Femur (tissue), 1 donor: ENCODE results near the gene GUSB.
"Not testable (repeated sequence)": the region's sequence is repeated elsewhere in the genome, so short reads cannot be mapped to it uniquely, and the experiment has no call there.

ENCODE experiments used
- DNase-seq: peaks from one replicate; pipeline ENCODE4 v3.0.0-alpha.2; 2017

The GUSB gene

DNA sequence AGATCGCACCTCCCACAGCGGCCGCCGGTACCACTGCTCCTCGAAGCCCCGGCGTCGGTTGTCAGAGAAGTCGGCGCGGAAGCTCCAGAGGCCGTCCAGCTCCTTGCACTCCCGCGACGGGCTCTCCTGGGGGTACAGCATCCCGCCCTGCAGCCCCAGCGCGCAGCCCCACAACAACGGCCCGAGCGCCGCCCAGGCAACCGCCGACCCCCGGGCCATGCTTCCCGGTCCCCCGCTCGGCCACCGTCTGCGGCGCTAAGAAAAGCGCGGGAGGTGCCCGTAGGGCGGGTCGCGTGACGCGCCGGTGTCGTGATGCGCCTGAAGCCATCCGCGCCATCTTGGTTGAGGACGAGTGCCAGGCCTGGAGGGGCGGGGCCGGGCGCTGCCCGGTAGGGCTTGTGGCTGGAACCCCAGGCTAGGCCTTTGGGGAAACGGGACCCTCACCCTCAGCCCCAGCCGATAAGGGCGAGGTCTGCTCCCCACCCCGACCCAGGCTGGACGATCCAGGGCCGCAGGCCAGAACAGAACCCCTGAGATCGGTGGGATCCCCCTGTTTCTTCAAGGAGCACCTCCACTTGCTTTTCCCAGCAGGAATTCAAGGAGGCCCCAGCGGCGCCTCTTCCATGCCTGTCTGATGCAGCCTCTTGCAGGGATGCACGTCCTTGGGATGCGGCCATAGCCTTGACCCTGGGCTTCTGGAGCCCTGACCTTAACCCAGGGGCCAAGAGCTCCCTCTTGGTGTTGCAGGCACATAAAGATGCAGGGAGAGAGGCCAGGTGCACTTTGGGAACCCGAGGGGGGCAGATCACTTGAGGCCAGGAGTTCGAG, at the start of gene GUSB:
TSS of gene GUSB (minus strand) at position 249 of the 828 bp plus-strand sequence. CDS start at position 219, 30 bp downstream.
- peak; percentile 95 for DNase-seq

DNA sequence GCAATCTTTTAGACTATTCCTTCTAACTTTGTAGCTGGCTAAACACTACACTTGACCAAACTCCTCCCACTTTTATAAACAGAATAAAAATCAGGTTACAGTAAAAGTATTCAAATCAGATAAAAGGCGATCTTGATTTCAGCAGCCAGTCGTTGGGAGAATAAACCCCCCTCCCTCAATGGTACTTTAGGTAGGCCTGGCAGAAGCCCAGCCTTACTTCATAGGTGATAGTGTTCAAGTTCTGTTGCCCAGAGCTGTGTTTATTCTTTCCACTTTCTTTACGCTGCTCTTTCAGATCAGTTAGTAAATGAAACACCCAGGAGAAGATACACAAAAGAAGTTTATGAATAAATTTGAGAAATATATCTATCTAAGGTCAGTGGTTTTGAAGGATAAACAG, 46.3 kb upstream of the GUSB start:
- not testable (repeated sequence) for DNase-seq

DNA sequence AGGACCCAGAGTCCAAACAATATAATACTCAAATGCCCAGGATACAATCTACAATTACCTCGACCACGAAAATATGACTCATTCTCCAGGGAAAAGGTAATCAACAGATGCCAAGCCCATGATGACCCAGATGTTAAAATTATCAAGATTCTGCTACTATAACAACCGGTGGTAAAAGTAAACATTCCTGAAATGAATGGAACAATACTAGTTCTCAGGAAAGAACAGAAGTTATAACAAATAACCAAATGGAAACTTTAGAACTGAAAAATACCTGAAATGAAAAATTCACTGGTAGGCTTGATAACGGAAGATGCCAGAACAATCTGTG, 34.1 kb upstream of the GUSB start:
- DNase-seq, result no peak

- no peak for DNase-seq
Measured at GRCh38 chr7:66015440-66016130, 33.6 kb upstream of the GUSB start.

- DNase-seq, result peak; percentile 38
Measured at GRCh38 chr7:66013938-66014337, 31.9 kb upstream of the GUSB start.

GRCh38 chr7:66007232-66007631, 25.2 kb upstream of the GUSB start:
- no peak for DNase-seq

DNA sequence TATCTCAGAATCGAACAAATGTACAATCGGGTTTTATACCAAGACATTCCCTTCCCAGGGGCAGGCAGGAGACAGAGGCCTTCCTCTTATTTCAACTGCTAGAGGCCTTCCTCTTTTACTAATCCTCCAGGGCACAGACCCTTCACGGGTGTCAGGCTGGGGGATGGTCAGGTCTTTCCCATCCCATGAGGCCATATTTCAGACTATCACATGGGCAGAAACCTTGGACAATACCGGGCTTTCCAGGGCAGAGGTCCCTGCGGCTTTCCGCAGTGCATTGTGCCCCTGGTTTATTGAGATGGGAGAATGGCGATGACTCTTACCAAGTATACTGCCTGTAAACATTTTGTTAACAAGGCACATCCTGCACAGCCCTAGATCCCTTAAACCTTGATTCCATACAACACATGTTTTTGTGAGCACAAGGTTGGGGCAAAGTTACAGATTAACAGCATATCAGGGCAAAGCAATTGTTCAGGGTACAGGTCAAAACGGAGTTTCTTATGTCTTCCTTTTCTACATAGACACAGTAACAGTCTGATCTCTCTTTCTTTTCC, 23.2 kb upstream of the GUSB start:
- DNase-seq, result not testable (repeated sequence)

DNA sequence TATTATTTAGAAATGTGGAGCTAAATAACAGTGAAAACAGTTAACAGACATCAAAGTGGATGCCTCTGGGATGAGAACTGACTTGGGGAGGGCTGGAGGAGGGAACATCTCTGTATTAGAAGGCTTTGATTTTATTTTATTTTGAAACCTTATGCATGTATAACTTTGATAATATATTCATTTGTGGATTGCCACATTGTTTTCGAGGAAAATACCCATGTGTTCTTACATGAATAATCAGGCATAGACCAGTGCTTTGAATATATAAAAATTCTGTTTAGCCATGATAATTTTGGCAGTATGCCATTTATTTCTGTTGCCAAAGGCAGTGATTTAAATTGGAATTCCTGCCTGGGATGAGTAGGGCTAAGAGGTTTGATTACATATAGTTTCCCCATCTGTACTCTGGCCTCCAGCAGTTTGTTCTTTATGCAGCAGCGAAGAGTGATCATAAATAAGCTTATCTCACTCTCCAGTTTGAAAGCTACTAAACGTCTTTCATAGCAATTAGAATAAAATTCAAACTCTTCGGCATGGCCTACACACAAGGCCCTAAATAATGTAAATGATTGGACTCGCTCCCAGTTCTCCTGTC, 18.9 kb upstream of the GUSB start:
- DNase-seq, result not testable (repeated sequence)

DNA sequence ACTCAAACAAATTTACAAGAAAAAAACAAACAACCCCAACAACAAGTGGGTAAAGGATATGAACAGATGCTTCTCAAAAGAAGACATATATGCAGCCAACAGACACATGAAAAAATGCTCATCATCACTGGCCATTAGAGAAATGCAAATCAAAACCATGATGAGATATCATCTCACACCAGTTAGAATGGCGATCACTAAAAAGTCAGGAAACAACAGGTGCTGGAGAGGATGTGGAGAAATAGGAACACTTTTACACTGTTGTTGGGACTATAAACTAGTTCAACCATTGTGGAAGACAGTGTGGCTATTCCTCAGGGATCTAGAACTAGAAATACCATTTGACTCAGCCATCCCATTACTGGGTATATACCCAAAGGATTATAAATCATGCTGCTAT, 13.0 kb upstream of the GUSB start:
- not testable (repeated sequence) for DNase-seq

- no peak for DNase-seq
Measured at GRCh38 chr7:65992526-65992925, 10.5 kb upstream of the GUSB start.

DNA sequence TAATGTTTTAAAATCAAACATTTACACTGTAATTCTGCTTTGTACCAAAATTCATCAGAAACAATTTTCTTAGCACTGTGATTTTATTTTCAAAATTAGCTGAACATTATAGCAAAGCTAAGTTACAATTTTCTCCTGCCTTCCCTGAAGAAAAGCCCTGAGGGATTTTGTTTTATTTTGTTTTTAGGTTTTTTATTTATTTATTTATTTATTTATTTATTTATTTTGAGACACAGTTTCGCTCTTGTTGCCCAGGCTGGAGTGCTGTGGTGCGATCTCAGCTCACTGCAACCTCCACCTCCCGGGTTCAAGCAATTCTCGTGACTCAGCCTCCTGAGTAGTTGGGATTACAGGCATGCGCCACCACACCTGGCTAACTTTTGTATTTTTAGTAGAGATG, 9.8 kb upstream of the GUSB start:
- not testable (repeated sequence) for DNase-seq

GRCh38 chr7:65989694-65990080, 7.7 kb upstream of the GUSB start:
- DNase-seq, result no peak

- not testable (repeated sequence) for DNase-seq
Measured at GRCh38 chr7:65988503-65988902, 6.5 kb upstream of the GUSB start.

DNA sequence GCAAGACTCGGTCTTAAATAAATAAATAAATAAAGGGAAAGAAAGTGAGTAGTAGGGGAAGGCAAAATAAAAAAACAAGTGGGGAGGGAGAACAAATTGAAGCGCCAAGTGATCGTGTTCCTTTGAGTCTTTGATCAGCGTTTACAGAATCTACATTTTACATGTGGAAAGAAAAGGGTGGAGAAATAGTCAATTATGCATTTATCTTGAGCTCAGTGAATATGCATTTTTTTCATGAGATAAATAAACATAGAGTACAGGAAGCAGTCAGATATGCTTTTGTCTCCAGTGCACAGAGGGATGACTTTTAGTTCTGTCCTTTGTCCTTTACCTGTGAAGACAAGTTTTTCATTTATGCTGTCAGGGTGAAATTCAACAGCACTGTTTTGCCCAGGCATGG, 6.1 kb upstream of the GUSB start:
- DNase-seq, result no peak

- DNase-seq, result no peak
Measured at GRCh38 chr7:65983965-65984658, 2.1 kb upstream of the GUSB start.

GRCh38 chr7:65980478-65981250, 1.3 kb downstream of the GUSB start:
- peak; percentile 75 for DNase-seq

- no peak for DNase-seq
Measured at GRCh38 chr7:65979583-65980477, 2.2 kb downstream of the GUSB start.

- no peak for DNase-seq
Measured at GRCh38 chr7:65978891-65979582, 3.0 kb downstream of the GUSB start.

DNA sequence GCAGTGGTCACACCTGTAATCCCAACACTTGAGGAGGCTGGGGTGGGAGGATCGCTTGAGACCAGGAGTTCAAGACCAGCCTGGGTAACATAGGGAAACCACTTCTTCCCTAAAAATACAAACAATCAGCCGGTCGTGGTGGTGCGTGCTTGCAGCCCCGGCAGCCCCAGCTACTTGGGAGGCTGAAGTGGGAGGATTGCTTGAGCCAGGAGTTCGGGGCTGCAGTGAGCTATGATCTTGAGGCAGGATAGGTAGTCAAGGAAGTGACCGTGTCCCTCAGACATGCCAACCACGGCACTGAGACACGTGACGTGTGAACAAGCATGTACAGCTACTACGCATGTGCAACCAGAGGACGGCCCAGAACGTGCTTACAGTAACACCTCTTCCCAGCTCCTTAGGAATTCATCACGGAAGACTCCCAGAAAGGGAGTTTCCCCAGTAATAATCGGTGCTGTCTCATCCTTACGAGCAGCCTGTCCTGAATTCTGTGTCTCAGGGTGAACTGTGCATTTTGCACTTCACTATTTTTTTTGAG, 5.3 kb downstream of the GUSB start:
- DNase-seq, result no peak

DNA sequence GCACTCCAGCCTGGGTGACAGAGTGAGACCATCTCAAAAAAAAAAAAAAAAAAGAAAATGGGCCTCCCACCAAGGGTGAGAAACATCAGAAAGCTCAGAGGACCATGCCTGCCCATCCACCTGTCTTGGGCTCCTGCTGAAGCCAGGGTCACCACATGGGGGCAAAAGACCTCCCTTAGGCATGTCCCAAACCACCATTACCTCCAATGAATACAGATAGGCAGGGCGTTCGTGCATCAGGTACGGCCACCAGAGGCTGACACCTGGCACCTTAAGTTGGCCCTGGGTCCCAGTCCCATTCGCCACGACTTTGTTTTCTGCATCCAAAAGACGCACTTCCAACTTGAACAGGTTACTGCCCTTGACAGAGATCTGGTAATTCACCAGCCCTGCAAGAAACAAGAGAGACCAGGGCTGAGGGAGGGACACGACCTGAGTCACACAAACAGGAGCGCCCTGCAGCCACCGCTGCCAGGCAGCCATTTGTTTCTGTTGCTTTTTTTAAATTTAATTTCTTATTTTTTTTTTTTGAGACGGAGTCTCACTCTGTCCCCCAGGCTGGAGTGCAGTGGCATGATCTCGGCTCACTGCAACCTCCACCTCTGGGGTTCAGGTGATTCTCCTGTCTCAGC, 6.1 kb downstream of the GUSB start:
- DNase-seq, result no peak
